SK-N-SH (cell line): ENCODE results near the gene NIPAL3. TPM values are rescaled to one million over a fixed set of nuclear protein-coding genes. Genes with fewer than 3 reads are reported as not detected.

ENCODE experiments used
- CTCF ChIA-PET: fragments of 300-600, 350-600 bp; formaldehyde crosslinking; extraction: SDS; loops from one replicate; lab custom pipeline; 2021; lab: Yijun Ruan, JAX
- POLR2A ChIA-PET: fragments of 350-600 bp; sonication (Branson Sonifier 250); formaldehyde crosslinking; extraction: SDS; loops from one replicate; lab custom pipeline; 2020; ENCODE audit warnings: antibody characterized with exemption, inconsistent platforms; lab: Yijun Ruan, JAX
- DNase-seq: peaks from one replicate; pipeline ENCODE4 v3.0.0; 2012
- H2AFZ ChIP-seq: fragments of 200-600 bp; sonication (generic); 2 replicates; pipeline ENCODE4 v1.8.1; 2016; ENCODE audit warnings: antibody characterized with exemption, mild to moderate bottlenecking, low read depth
- H3F3A ChIP-seq: fragments of 200-600 bp; sonication (generic); replicated peaks from 2 replicates; pipeline ENCODE3; 2016; ENCODE audit warnings: antibody characterized with exemption, mild to moderate bottlenecking; ENCODE audit not compliant: insufficient read depth
- H3K27ac ChIP-seq, 2 experiments: fragments of 200-500 bp in 1 of 2; fragments of 200-600 bp in 1 of 2; sonication (Bioruptor generic) in 1 of 2; sonication (generic), shearing (Covaris generic) in 1 of 2; 2 replicates each; pipeline versions ENCODE4 v1.5.1 to v1.6.1; 2014 to 2016; ENCODE audit warnings: low read depth in 2 of 2, inconsistent platforms in 1 of 2, low read length in 1 of 2, mild to moderate bottlenecking in 1 of 2, mixed read lengths in 1 of 2
- H3K27me3 ChIP-seq: fragments of 200-600 bp; sonication (generic), shearing (Covaris generic); 2 replicates; pipeline ENCODE4 v1.6.1; 2016; ENCODE audit warnings: mixed run types; ENCODE audit not compliant: insufficient read depth
- H3K36me3 ChIP-seq, 2 experiments: fragments of 200-500 bp in 1 of 2; fragments of 200-600 bp in 1 of 2; sonication (Bioruptor generic) in 1 of 2; sonication (generic) in 1 of 2; replicated peaks in 1 of 2; 2 replicates each; pipeline versions ENCODE3 to v1.5.1; 2014 to 2016; ENCODE audit warnings: low read length in 1 of 2, mild to moderate bottlenecking in 1 of 2; ENCODE audit not compliant: insufficient read depth in 2 of 2, control insufficient read depth in 1 of 2
- H3K4me1 ChIP-seq, 2 experiments: fragments of 200-500 bp in 1 of 2; fragments of 200-600 bp in 1 of 2; sonication (Bioruptor generic) in 1 of 2; sonication (generic), shearing (Covaris generic) in 1 of 2; 2 replicates each; pipeline versions ENCODE4 v1.5.1 to v1.6.1; 2014 to 2016; ENCODE audit warnings: low read depth in 1 of 2, low read length in 1 of 2, mixed run types in 1 of 2; ENCODE audit not compliant: insufficient read depth in 2 of 2, control insufficient read depth in 1 of 2
- H3K4me2 ChIP-seq: fragments of 200-600 bp; sonication (generic), shearing (Covaris generic); 2 replicates; pipeline ENCODE4 v1.6.1; 2017; ENCODE audit warnings: mixed run types
- H3K4me3 ChIP-seq, 2 experiments: fragments of 200-500 bp in 1 of 2; fragments of 200-600 bp in 1 of 2; sonication (Bioruptor generic) in 1 of 2; sonication (generic), shearing (Covaris generic) in 1 of 2; 2 replicates each; pipeline versions ENCODE4 v1.5.1 to v1.8.1; 2014 to 2016; ENCODE audit warnings: low read depth in 2 of 2, inconsistent platforms in 1 of 2, low read length in 1 of 2, mild to moderate bottlenecking in 1 of 2, mixed read lengths in 1 of 2, moderate library complexity in 1 of 2
- H3K79me2 ChIP-seq: fragments of 200-600 bp; sonication (generic); 2 replicates; pipeline ENCODE4 v1.8.1; 2017; ENCODE audit warnings: mild to moderate bottlenecking; ENCODE audit not compliant: insufficient read depth
- H3K9ac ChIP-seq: fragments of 200-600 bp; sonication (generic); 2 replicates; pipeline ENCODE4 v1.6.1; 2017; ENCODE audit warnings: mixed run types
- H3K9me2 ChIP-seq: fragments of 200-600 bp; sonication (generic); 2 replicates; pipeline ENCODE4 v1.6.1; 2017; ENCODE audit warnings: mixed run types
- H3K9me3 ChIP-seq: fragments of 200-600 bp; sonication (generic); 2 replicates; pipeline ENCODE4 v1.6.1; 2017; ENCODE audit warnings: mixed run types, mild to moderate bottlenecking, moderate library complexity
- H4K20me1 ChIP-seq: fragments of 200-600 bp; sonication (generic); 2 replicates; pipeline ENCODE4 v1.6.1; 2017; ENCODE audit warnings: mild to moderate bottlenecking, mixed run types; ENCODE audit not compliant: insufficient read depth
- ELF1 ChIP-seq: IDR thresholded peaks from 2 replicates; pipeline ENCODE4 v1.4.0; 2012
- FOXJ3 ChIP-seq: sonication (generic); formaldehyde crosslinking; IDR thresholded peaks from 2 replicates; pipeline ENCODE4 v1.5.1; 2020; ENCODE audit warnings: mild to moderate bottlenecking, missing genetic modification reagents
- GATA2 ChIP-seq: sonication (generic); formaldehyde crosslinking; IDR thresholded peaks from 2 replicates; pipeline ENCODE4 v1.5.0; 2020; ENCODE audit warnings: mild to moderate bottlenecking, missing genetic modification reagents
- JUND ChIP-seq: IDR thresholded peaks from 2 replicates; pipeline ENCODE4 v1.4.0; 2012
- MXI1 ChIP-seq: IDR thresholded peaks from 2 replicates; pipeline ENCODE4 v1.6.1; 2012; ENCODE audit warnings: mild to moderate bottlenecking, low read depth, low read length, improper control_type of control experiment
- POLR2AphosphoS5 ChIP-seq: IDR thresholded peaks from 2 replicates; pipeline ENCODE4 v1.6.1; 2012; ENCODE audit warnings: low read depth, low read length
- RAD21 ChIP-seq: IDR thresholded peaks from 2 replicates; pipeline ENCODE4 v1.6.1; 2012; ENCODE audit warnings: mild to moderate bottlenecking, low read length
- REST ChIP-seq: IDR thresholded peaks from 2 replicates; pipeline ENCODE4 v1.6.1; 2012; ENCODE audit warnings: mild to moderate bottlenecking, low read depth, low read length, moderate library complexity
- RFX5 ChIP-seq: IDR thresholded peaks from 2 replicates; pipeline ENCODE4 v1.6.1; 2012; ENCODE audit warnings: mild to moderate bottlenecking, improper control_type of control experiment, low read length
- SIN3A ChIP-seq: IDR thresholded peaks from 2 replicates; pipeline ENCODE4 v1.6.1; 2012; ENCODE audit warnings: low read depth, mild to moderate bottlenecking, low read length, moderate library complexity, borderline replicate concordance
- TAF1 ChIP-seq: IDR thresholded peaks from 2 replicates; pipeline ENCODE4 v1.6.1; 2012; ENCODE audit warnings: low read depth, mild to moderate bottlenecking, low read length, moderate library complexity, borderline replicate concordance
- WGBS: methylation state at CpG from one replicate; pipeline ENCODE4 v1.1.6; 2017; ENCODE audit warnings: low lambda C conversion rate; 5-methylcytosine and 5-hydroxymethylcytosine counted together
- polyA plus RNA-seq, 3 experiments: library from polyadenylated mRNA; depleted of rRNA; stranded (reverse); fragments of >200 nt; gene quantifications; 2 replicates each; pipeline ENCODE4 v1.2.3, GENCODE V29; 2012

Gene NIPAL3
- polyA plus RNA-seq, 1 of the 3 experiments (the other 2 are of a cell fraction): 20.3 TPM

- no peak overlapping the region for H2AFZ ChIP-seq
- no peaks in the 10 kb centered on the region for H3F3A ChIP-seq
- H3K4me3 ChIP-seq: no peak overlapping the region
- H3K79me2 ChIP-seq: no peaks in the 10 kb centered on the region
- no peaks in the 10 kb centered on the region for H4K20me1 ChIP-seq
- DNase-seq: no peak
- POLR2A ChIA-PET: no interaction called here
- H3K4me2 ChIP-seq: no peak overlapping the region
- no peak overlapping the region for H3K9ac ChIP-seq
- H3K9me3 ChIP-seq: no peaks in the 10 kb centered on the region
- H3K27me3 ChIP-seq: no peaks in the 10 kb centered on the region
- no peaks in the 10 kb centered on the region for H3K9me2 ChIP-seq
- no peak overlapping the region for H3K27ac ChIP-seq
- no peaks in the 10 kb centered on the region; a peak in 1 of 4 replicates for H3K4me1 ChIP-seq
- H3K36me3 ChIP-seq: no peaks in the 10 kb centered on the region
- CTCF ChIA-PET: interaction anchor here (3.7 kb wide), 1 partner anchor 12 kb away, joined by 21 read pairs; the partner anchor contains the start of gene NIPAL3
- TF ChIP-seq POLR2AphosphoS5 (no peak), REST (no peak), RAD21 (no peak), FOXJ3 (CRISPR knock-in tag) (no peak), GATA2 (no peak), MXI1 (no peak), SIN3A (no peak), TAF1 (no peak), JUND (no peak), ELF1 (no peak), RFX5 (no peak)
- 87% methylated on average over 1 of the region's 1 CpG for WGBS
Measured at GRCh38 chr1:24427545-24427862, 11.9 kb downstream of the NIPAL3 start.

GRCh38 chr1:24435782-24436365 lies 20.3 kb downstream of the NIPAL3 start:
- no peak overlapping the region for H2AFZ ChIP-seq
- H3K79me2 ChIP-seq: no peaks in the 10 kb centered on the region
- no peak overlapping the region for H3K4me2 ChIP-seq
- H3K9me3 ChIP-seq: no peaks in the 10 kb centered on the region
- H4K20me1 ChIP-seq: no peaks in the 10 kb centered on the region
- H3K36me3 ChIP-seq: peaks cover 1 to 3% of the 10 kb centered on the region in 2 experiments
- no peaks in the 10 kb centered on the region for H3K27me3 ChIP-seq
- 90% methylated on average over 8 of the region's 8 CpGs for whole genome bisulfite sequencing
- H3K4me1 ChIP-seq: peaks cover 0 to 14% of the 10 kb centered on the region in 2 experiments; a peak in 1 of 4 replicates
- H3K9me2 ChIP-seq: 0 out of 2 replicates have a peak, but pooled peaks cover 3% of the 10 kb centered on the region
- DNase-seq: no peak
- H3K27ac ChIP-seq: no peak overlapping the region
- ChIA-PET CTCF (interaction anchor here (0.9 to 2.0 kb wide), 3 partner anchors 12 to 395 kb away, joined by 3 to 9 read pairs (median 3); partner anchors contain the start of gene NIPAL3), POLR2A (no interaction called here)
- TF ChIP-seq MXI1: no peak
- H3F3A ChIP-seq: no peaks in the 10 kb centered on the region
- H3K9ac ChIP-seq: no peak overlapping the region
- H3K4me3 ChIP-seq: no peak overlapping the region
